ENCODE results near the gene KCNG2.

GRCh38 chr18:79914614-79915160, 116.9 kb downstream of the KCNG2 start:
- TF ChIP-seq EP300 (IDR thresholded peaks at IDR 0.05) (no peak), CTCF (IDR thresholded peaks at IDR 0.05) (no peak)

Measured in gastroesophageal sphincter (tissue), 3 donors.